ENCODE data around the gene THSD4.

- TF ChIP-seq POLR2AphosphoS5 (IDR thresholded peaks at IDR 0.05; ENCODE audit: insufficient read depth in 1 of 2, low read depth in 1 of 2) (no peak), POLR2A (IDR thresholded peaks at IDR 0.05) (no peak), CTCF (IDR thresholded peaks at IDR 0.05) (no peak)
Measured at GRCh38 chr15:71088155-71088554, 27.1 kb upstream of the THSD4 start.
